Ovary (tissue), 3 donors: ENCODE measurements around the gene MUC2.

Source experiments
- POLR2A ChIP-seq: fragments of 450-650 bp; IDR thresholded peaks from one replicate; pipeline ENCODE4 v1.6.1; 2017; ENCODE audit warnings: antibody characterized with exemption, mild to moderate bottlenecking, moderate library complexity
- TF ChIP-seq, protein P1 (sequence below), 3 donors: fragments of 450-650 bp in 2 of 3; fragments of 200-600 bp in 1 of 3; IDR thresholded peaks; one replicate each; pipeline versions ENCODE4 v1.5.1 to v1.8.0; 2016 to 2022; ENCODE audit warnings: antibody characterized with exemption in 3 of 3, mild to moderate bottlenecking in 1 of 3
- donor health status: DM: no; HTN: no; CAD: no.

DNA sequence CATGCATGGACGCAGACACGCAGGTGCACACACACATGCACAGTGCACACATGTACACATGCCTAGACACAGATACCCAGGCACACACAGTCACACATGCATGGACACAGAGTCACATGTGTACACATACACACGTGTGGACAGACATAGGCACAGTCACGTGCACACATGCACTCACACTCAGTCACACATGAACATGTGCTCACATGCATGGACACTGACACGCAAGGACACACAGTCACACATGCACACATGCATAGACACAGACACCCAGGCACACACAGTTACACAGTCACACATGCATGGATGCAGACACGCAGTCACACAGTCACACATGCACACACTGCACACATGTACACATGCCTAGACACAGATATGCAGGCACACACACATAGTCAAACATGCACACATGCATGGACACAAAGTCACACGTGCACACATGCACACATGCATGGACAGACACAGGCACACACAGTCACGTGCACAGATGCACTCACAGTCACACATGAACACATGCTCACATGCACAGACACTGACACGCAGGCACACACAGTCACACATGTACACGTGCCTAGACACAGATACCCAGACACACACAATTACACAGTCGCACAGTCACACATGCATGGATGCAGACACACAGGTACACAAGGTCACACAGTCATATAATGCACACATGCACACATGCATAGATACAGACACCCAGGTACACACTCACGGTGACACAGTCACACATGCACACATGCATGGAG, 16.8 kb downstream of the MUC2 start:
- TF ChIP-seq, protein P1, sequence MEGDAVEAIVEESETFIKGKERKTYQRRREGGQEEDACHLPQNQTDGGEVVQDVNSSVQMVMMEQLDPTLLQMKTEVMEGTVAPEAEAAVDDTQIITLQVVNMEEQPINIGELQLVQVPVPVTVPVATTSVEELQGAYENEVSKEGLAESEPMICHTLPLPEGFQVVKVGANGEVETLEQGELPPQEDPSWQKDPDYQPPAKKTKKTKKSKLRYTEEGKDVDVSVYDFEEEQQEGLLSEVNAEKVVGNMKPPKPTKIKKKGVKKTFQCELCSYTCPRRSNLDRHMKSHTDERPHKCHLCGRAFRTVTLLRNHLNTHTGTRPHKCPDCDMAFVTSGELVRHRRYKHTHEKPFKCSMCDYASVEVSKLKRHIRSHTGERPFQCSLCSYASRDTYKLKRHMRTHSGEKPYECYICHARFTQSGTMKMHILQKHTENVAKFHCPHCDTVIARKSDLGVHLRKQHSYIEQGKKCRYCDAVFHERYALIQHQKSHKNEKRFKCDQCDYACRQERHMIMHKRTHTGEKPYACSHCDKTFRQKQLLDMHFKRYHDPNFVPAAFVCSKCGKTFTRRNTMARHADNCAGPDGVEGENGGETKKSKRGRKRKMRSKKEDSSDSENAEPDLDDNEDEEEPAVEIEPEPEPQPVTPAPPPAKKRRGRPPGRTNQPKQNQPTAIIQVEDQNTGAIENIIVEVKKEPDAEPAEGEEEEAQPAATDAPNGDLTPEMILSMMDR (IDR thresholded peaks at IDR 0.05): no peak
- no peak for TF ChIP-seq POLR2A
